K562 (cell line): ENCODE measurements around the gene GRAMD4. TPM values are rescaled to one million over a fixed set of nuclear protein-coding genes. Genes with fewer than 3 reads are reported as not detected.
A peak's percentile ranks its signal among the peaks of the same experiment; 100 is the strongest.

Experiments used
- ATAC-seq: fragments of 200-7000 bp; cut with Tn5 transposase; 3 replicates; pipeline ENCODE4 v1.9.1; 2020; ENCODE audit warnings: moderate library complexity
- BruUV-seq: library from RNA; stranded (reverse); fragments of 400-500 nt; replicated peaks from 2 replicates; lab custom pipeline; 2021; lab: Mats Ljungman, UMichigan
- CTCF ChIA-PET: fragments of 300-600 bp; formaldehyde crosslinking; extraction: SDS; loops from one replicate; lab custom pipeline; 2021; ENCODE audit warnings: low intra/inter-chr PET ratio; lab: Yijun Ruan, JAX
- POLR2A ChIA-PET: fragments of 300-600, 350-650 bp; sonication (Branson Sonifier 250); formaldehyde crosslinking; extraction: SDS; loops from one replicate; lab custom pipeline; 2021; ENCODE audit warnings: antibody characterized with exemption, inconsistent platforms; lab: Yijun Ruan, JAX
- DNase-seq, 4 experiments: peaks; one replicate each; pipeline versions ENCODE4 v3.0.0 to v3.0.0-alpha.2; 2011 to 2018; ENCODE audit warnings: low spot score in 3 of 4, mixed read lengths in 3 of 4; ENCODE audit errors: extremely low read depth in 1 of 4
- FAIRE-seq: peaks from 2 replicates; lab custom pipeline; 2011; peaks lifted over from hg19 to GRCh38; lab: Jason Lieb, UNC
- H2AFZ ChIP-seq: 2 replicates; pipeline ENCODE4 v1.6.0; 2011; ENCODE audit warnings: low read depth, low read length, control low read depth, inconsistent platforms
- H3K27ac ChIP-seq: fragments of 200-600 bp; 3 replicates; pipeline ENCODE4 v1.8.0; 2011; ENCODE audit warnings: low read depth, mild to moderate bottlenecking, control low read depth, inconsistent platforms, low read length, moderate library complexity, mixed read lengths; ENCODE audit errors: extremely low read depth
- H3K27me3 ChIP-seq, 2 experiments: fragments of 300-600 bp in 1 of 2; 2 replicates in 1 of 2; 3 replicates in 1 of 2; pipeline versions ENCODE4 v1.6.0 to v1.8.0; 2011; ENCODE audit warnings: inconsistent platforms in 2 of 2, low read length in 2 of 2, mild to moderate bottlenecking in 1 of 2, mixed read lengths in 1 of 2, moderate library complexity in 1 of 2; ENCODE audit not compliant: control insufficient read depth in 2 of 2, insufficient read depth in 2 of 2
- H3K36me3 ChIP-seq: fragments of 300-600 bp; 3 replicates; pipeline ENCODE4 v1.8.0; 2011; ENCODE audit warnings: mild to moderate bottlenecking, low read length, inconsistent platforms; ENCODE audit not compliant: control insufficient read depth, insufficient read depth
- H3K4me1 ChIP-seq, 2 experiments: fragments of 200-600 bp in 1 of 2; replicated peaks in 1 of 2; 2 replicates in 1 of 2; 3 replicates in 1 of 2; pipeline versions ENCODE4 v1.5.1 to v1.8.0; 2011; ENCODE audit warnings: inconsistent platforms in 2 of 2, low read length in 2 of 2, mild to moderate bottlenecking in 1 of 2, mixed read lengths in 1 of 2, moderate library complexity in 1 of 2; ENCODE audit not compliant: control insufficient read depth in 2 of 2, insufficient read depth in 2 of 2
- H3K4me2 ChIP-seq: 2 replicates; pipeline ENCODE4 v1.6.1; 2011; ENCODE audit warnings: low read length, control low read depth, inconsistent platforms, mixed read lengths; ENCODE audit not compliant: insufficient read depth
- H3K4me3 ChIP-seq: fragments of 200-600 bp; sonication (generic), shearing (Covaris generic); 2 replicates; pipeline ENCODE4 v1.5.1; 2016; ENCODE audit warnings: control low read depth, inconsistent platforms
- H3K79me2 ChIP-seq: fragments of 200-600 bp; 3 replicates; pipeline ENCODE4 v1.8.0; 2011; ENCODE audit warnings: low read length, inconsistent platforms; ENCODE audit not compliant: control insufficient read depth, insufficient read depth
- H3K9ac ChIP-seq, 2 experiments: 2 replicates each; pipeline versions ENCODE4 v1.6.0 to v1.6.1; 2011; ENCODE audit warnings: low read depth in 2 of 2, low read length in 2 of 2, control low read depth in 1 of 2, inconsistent platforms in 1 of 2, mild to moderate bottlenecking in 1 of 2, mixed read lengths in 1 of 2; ENCODE audit not compliant: insufficient read depth in 1 of 2
- H3K9me1 ChIP-seq: one replicate; pipeline ENCODE4 v1.6.0; 2011; ENCODE audit warnings: inconsistent platforms, mild to moderate bottlenecking, low read length, moderate library complexity; ENCODE audit not compliant: control insufficient read depth, insufficient read depth
- H3K9me3 ChIP-seq: replicated peaks from 2 replicates; pipeline ENCODE4 v1.5.1; 2011; ENCODE audit warnings: low read depth, low read length, inconsistent platforms; ENCODE audit not compliant: control insufficient read depth, insufficient read depth
- H4K20me1 ChIP-seq: replicated peaks from 2 replicates; pipeline ENCODE4 v1.6.1; 2011; ENCODE audit warnings: low read length, inconsistent platforms, mixed read lengths; ENCODE audit not compliant: control insufficient read depth, insufficient read depth
- HLTF ChIP-seq: fragments of 450-650 bp; IDR thresholded peaks from 2 replicates; pipeline ENCODE4 v1.6.1; 2016
- HNRNPUL1 ChIP-seq: fragments of 200-400 bp; formaldehyde crosslinking; IDR thresholded peaks from 2 replicates; pipeline ENCODE4 v1.6.1; 2017; ENCODE audit warnings: low read length
- MECOM ChIP-seq: fragments of 250-450 bp; sonication (Bioruptor Pico); IDR thresholded peaks from 2 replicates; pipeline ENCODE4 v1.8.0; 2022; ENCODE audit warnings: inconsistent platforms
- NR4A1 ChIP-seq, 2 experiments: fragments of 250-450 bp in 1 of 2; fragments of 450-650 bp in 1 of 2; sonication (Bioruptor Pico) in 1 of 2; IDR thresholded peaks; 2 replicates each; pipeline versions ENCODE4 v1.4.0 to v1.6.1; 2016 to 2020; ENCODE audit warnings: mild to moderate bottlenecking in 2 of 2, missing compliant biosample characterization in 1 of 2, missing genetic modification characterization in 1 of 2, moderate library complexity in 1 of 2
- RAD21 ChIP-seq, 2 experiments: fragments of 250-450 bp in 1 of 2; fragments of 450-650 bp in 1 of 2; sonication (Bioruptor Pico) in 1 of 2; formaldehyde crosslinking in 1 of 2; IDR thresholded peaks in 1 of 2; conservative IDR thresholded peaks in 1 of 2; 2 replicates each; pipeline versions ENCODE4 v1.4.0 to v1.8.0; 2020 to 2022; ENCODE audit warnings: mild to moderate bottlenecking in 2 of 2, moderate library complexity in 1 of 2
- RCOR1 ChIP-seq, 2 experiments: IDR thresholded peaks; 2 replicates each; pipeline ENCODE4 v1.6.1; 2012; ENCODE audit warnings: low read depth in 2 of 2, low read length in 2 of 2, borderline replicate concordance in 1 of 2, improper control_type of control experiment in 1 of 2
- ZNF512 ChIP-seq: IDR thresholded peaks from 2 replicates; pipeline ENCODE4 v1.6.1; 2016; ENCODE audit warnings: missing genetic modification characterization, missing compliant biosample characterization
- WGBS: fragments of 100-300 bp; shearing (Covaris generic); methylation state at CpG from one replicate; pipeline ENCODE4 v1.1.6; 2016; ENCODE audit warnings: low coverage, mixed read lengths; ENCODE audit not compliant: insufficient coverage; ENCODE audit errors: missing lambda C conversion rate; 5-methylcytosine and 5-hydroxymethylcytosine counted together
- in situ Hi-C: fragments of 300-500 bp; cut with MboI; formaldehyde crosslinking; loops from 4 replicates; pipeline ENCODE4 v1.15.0; 2018; ENCODE audit warnings: inconsistent platforms, mixed read lengths
- intact Hi-C: fragments of 100-400 bp; cut with micrococcal nuclease; formaldehyde crosslinking; loops from 2 replicates; pipeline ENCODE4 v1.14.2; 2022
- polyA plus RNA-seq, 8 experiments: library from polyadenylated mRNA; depleted of rRNA in 4 of 8; stranded (reverse) in 5 of 8; unstranded in 3 of 8; fragments of >200 nt; fragmentation: Nextera tagmentation in 2 of 8; fragmentation: Illumina TruSeq in 1 of 8; extraction: Ambion mirVana in 2 of 8; extraction: Trizol in 1 of 8; gene quantifications; 2 replicates each; pipeline versions ENCODE4 v1.2.1 to v1.2.3, GENCODE V29; 2011 to 2014; ENCODE audit warnings: inconsistent platforms in 1 of 8, missing spikeins in 1 of 8
- total RNA-seq, 7 experiments: library from RNA; depleted of rRNA in 6 of 7; stranded (reverse); fragments of >200 nt in 6 of 7; fragmentation: Illumina TruSeq in 2 of 7; extraction: Trizol in 2 of 7; gene quantifications; 2 replicates each; pipeline versions ENCODE4 v1.2.1 to v1.2.3, GENCODE V29; 2011 to 2021; ENCODE audit warnings: low replicate concordance in 1 of 7

The GRAMD4 gene
- total and polyA plus RNA-seq, 9 of the 15 experiments (the other 6 are each of a cell fraction or from before 2014, with no cell fraction given): 0.18 to 44.8 (median 18.6) TPM

DNA sequence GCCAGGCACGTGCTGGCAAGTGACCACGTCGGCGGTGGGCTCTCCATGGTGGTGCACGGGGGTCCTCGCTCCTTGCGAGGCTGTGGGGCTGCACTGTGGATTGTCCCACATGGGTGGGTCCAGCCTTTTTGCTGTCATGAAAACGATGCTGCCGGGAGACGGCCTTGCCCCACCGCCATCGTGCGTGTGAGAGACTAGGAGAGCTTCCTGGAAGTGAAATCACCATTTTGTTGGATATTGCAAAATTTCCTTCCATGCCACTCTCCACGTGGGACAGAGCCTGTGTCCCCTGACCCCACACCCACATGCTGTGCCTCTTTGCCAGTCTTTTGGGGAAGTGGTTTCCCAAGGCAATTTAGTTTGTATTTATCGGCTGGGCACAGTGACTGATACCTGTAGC lies 18.2 kb upstream of the GRAMD4 start:
- FAIRE-seq (no peak), ATAC-seq (no peak), DNase-seq (no peak)
- Histone ChIP-seq H3K4me3 (no peak overlapping the region), H3K27me3 (no peaks in the 10 kb centered on the region), H4K20me1 (no peaks in the 10 kb centered on the region), H3K4me2 (no peak overlapping the region), H2AFZ (no peak overlapping the region), H3K27ac (peak overlapping the region; percentile 76; the same call in 2 of the 3 replicates), H3K4me1 (peaks cover 11 to 34% of the 10 kb centered on the region in 2 experiments; a peak in 3 of 5 replicates), H3K9me1 (no peaks in the 10 kb centered on the region), H3K9ac (no peak overlapping the region), H3K36me3 (no peaks in the 10 kb centered on the region), H3K79me2 (peaks cover 57% of the 10 kb centered on the region), H3K9me3 (no peaks in the 10 kb centered on the region)
- no TSS peak for BruUV-seq
- CTCF ChIA-PET: no interaction called here
- TF ChIP-seq HNRNPUL1: no peak
- no peak for TF ChIP-seq RCOR1 (IDR thresholded peaks at IDR 0.05; ENCODE audit: borderline replicate concordance in 1 of 2, low read depth in 2 of 2, low read length in 2 of 2)
- no peak for TF ChIP-seq HLTF
- no peak for TF ChIP-seq RAD21 (CRISPR knock-in tag; conservative IDR thresholded peaks at IDR 0.05 in 1 of 2, IDR thresholded peaks at IDR 0.05 in 1 of 2)
- no peak for TF ChIP-seq NR4A1 (CRISPR knock-in tag; IDR thresholded peaks at IDR 0.05)
- no peak for TF ChIP-seq NR4A1 (tag; IDR thresholded peaks at IDR 0.05)
- TF ChIP-seq MECOM (CRISPR knock-in tag): no peak
- TF ChIP-seq ZNF512: no peak
- 91% methylated on average over 15 of the region's 15 CpGs for WGBS
- POLR2A ChIA-PET: no interaction called here
- intact Hi-C loops: no loop called here
- in situ Hi-C loops: no loop called here
